C1 segment of cervical spinal cord (tissue), 14 donors: ENCODE data around the gene TNIK.

Source experiments
- DNase-seq, 14 donors: peaks; one replicate each; lab custom pipeline; 2025; lab: John Stamatoyannopoulos, UW

The TNIK gene

DNA sequence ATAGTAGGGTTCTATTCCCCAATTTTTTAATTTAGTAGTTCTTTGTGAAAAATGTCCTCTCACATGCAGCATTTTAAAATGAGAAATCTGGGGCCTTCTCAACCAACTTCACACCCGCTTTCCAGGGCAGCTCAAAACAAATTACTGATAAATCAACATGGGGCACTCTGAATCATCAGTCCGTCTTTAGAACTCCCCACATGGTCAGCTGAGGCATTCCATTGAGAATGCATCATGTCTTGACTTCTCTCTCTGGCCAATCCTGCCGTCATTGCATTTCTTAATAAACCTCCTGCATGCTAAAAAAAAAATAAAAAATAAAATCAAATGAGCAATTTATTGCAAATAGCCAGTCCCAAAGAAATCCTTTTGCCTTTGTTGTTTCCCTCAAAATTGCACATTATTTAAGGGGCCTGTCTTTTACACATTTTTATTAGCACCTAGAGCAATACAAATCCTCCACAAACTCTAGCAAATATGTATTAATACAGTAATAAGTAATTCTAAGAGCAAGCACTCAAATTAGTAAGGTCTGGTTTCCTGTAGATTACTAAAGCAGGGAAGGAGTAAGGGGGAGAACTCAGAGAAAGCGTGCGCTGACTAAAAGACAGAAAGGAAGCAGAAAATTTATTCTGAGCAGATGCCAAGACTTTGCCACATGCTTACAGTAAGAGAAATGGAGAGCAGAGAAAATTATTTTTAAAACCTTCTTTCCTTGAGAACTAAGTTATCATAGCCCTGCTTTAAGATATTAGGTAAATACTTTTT, 175.7 kb downstream of the TNIK start:
- peak in 1 of 14 donors; percentile 4 for DNase-seq

DNA sequence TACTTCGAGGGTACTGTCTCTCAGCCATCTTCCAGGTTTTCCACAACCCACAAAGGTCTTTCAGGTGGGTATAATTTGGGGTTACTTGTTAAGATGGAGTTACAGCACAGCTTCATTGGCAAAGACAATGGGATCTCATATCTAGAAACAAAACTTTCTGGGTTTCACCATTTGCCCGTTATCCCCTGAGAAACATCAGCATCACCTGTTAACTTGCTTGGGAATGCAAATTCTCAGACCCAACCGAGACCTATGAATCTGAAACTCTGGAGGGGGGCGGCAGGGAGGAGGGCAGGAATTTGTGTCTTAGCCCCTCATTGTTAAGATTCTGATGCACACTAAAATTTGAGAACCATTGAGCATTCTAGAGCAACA, 176.4 kb downstream of the TNIK start:
- no peak for DNase-seq

- peak in 5 of 14 donors; percentile 5 to 49 (median 12) for DNase-seq
Measured at GRCh38 chr3:171283183-171283847, 176.9 kb downstream of the TNIK start.

- DNase-seq = peak in 1 of 14 donors; percentile 17
Measured at GRCh38 chr3:171282041-171282440, 178.2 kb downstream of the TNIK start.

- no peak for DNase-seq
Measured at GRCh38 chr3:171281256-171281992, 178.8 kb downstream of the TNIK start.

DNA sequence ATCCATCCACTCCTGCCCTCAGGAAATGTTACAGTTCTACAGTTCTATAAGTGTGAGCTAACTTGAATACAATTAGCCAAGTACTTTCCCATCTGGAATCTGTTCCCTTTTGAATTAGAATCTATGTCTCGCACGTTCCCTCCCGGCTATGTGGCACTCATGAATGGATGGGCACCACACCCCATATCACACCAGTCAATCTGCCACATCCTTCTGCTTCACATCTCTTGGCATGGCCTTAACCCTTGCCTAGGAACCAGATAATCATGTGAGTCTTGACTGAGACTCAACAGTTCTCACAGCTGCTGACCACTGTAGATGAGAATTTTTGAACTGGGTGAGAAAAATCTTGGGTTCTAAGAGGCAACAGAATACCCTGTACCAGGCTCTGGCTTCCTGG, 180.2 kb downstream of the TNIK start:
- no peak for DNase-seq

GRCh38 chr3:171278299-171278590, 182.0 kb downstream of the TNIK start:
- DNase-seq = no peak

DNA sequence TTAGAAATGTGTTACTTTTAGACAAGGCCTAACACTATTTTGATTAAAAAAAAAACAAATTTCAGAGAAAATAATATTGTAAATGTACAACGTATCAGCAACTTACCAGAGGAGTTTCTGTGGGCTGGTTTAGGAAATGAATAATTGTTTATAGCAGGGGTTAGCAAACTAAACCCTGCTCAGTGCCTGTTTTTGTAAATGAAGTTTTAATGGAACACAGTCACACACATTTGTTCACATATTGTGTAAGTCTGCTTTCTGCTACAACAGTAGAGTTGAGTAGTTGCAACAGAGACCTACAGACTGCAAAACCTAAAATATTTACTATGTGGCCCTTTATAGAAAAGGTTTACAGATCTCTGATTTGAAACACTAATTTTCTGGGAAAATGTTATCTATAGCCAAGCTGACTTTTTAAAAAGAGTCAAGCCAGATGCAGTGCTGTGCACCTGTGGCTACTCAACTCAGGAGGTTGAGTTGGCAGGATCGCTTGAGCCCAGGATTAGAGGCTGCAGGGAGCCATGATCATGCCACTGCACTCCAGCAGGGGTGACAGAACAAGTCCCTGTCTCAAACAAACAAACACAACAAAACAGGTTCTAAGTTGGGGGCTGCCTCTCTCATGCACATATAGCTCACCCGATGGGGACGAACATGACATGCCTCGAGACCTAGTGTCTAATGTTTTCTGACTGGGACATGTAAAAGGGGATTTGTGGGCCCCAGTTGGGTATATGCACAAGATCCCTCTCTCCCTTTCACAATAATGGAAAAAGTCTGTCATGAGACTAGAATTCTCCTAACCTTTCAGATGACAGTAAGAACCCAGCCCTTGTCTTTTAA, 182.5 kb downstream of the TNIK start:
- DNase-seq = no peak

DNA sequence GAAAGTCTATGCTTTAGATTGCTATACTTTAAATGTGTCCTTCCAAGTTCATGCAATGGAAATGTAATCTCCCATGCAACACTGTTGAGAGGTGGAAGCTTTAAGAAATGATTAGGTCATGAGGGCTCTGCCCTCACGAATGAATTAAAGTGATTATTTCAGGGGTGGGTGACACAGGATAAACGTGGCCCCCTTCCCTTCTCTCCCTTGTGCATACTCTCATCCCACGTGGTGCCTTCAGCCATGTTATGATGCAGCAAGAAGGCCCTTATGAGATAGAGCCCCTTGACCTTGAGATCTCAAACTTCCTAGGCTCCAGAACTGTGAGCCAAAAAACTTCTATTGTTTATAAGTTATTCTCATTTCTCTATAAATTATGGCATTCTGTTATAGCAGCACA, 183.3 kb downstream of the TNIK start:
- no peak for DNase-seq

DNA sequence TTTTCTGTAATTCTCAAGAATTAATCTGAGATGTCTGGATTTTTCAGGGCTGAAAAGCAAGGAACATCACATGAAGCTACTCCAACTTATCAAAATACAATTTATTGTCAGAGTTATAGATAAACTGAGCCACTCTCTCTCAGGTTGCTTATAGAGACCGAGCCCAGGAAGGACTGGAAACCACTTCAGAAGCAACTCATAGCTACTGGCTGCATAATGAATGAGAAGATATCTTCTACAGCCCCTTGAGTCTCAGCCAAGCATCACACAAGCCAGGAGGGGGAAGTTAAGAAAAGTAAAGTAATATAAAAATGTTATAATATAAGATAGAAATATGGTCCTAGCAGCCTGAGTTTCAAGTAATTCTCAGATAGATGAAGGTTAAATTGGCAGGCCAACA, 186.0 kb downstream of the TNIK start:
- DNase-seq = no peak

DNA sequence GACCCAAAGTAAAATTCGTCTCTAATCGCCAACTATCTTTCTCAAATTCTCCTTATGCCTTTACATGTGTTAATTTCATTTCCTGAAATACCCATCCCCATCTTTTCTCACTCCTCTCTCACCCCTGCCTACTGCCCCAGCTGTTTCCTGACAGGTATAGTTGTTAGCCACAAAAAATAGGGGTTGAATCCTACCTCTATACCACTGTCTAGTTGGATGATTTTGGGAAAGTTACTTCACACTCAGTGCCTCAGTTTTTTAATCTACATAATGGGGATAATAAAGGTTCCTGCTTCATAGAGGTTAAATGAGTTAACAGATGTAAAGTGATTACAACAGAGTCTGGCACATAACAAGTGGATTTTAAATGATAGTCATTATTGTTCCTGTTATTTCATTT, 189.7 kb downstream of the TNIK start:
- no peak for DNase-seq

DNA sequence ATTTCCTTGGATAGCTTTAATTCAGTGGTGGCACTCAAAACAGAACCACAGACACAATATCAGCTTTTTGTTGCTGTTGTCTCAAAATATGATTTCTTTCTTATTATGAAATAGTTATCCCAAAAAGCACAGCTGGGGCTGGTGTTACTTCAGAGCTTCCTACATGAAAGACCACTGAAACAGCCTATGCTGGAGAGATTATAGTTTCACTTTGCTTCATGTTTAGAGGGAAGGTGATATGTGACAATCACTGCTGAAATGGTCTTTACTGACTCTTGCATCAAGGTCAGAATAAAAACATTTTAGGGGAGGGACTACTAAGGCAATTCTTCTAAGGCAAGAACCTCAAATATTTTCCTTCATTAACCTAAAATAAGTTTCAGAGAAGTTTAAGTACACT, 190.7 kb downstream of the TNIK start:
- DNase-seq = no peak

GRCh38 chr3:171268677-171269076, 191.5 kb downstream of the TNIK start:
- no peak for DNase-seq

DNA sequence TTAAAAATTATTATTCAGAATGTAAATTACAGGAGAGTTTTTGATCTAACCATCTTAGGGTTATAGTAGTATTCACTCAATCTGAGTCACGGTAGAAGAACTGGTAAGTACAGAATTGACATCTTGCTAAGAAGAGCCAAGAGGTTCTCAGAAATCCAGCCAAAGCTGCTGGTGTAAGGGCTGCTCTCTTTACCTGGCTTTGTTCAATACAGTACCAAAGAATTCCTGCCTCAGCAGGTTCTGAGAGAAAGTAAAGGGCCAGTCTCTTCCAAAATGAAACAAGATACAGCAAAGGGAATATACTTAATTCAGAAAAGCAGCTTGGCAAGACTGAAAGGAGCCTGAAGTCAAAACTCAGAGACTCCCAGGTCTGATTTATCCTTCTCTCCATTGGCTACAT, 193.1 kb downstream of the TNIK start:
- DNase-seq = peak in 1 of 14 donors; percentile 5

- DNase-seq = peak in 1 of 14 donors; percentile 18
Measured at GRCh38 chr3:171266740-171267073, 193.5 kb downstream of the TNIK start.

DNA sequence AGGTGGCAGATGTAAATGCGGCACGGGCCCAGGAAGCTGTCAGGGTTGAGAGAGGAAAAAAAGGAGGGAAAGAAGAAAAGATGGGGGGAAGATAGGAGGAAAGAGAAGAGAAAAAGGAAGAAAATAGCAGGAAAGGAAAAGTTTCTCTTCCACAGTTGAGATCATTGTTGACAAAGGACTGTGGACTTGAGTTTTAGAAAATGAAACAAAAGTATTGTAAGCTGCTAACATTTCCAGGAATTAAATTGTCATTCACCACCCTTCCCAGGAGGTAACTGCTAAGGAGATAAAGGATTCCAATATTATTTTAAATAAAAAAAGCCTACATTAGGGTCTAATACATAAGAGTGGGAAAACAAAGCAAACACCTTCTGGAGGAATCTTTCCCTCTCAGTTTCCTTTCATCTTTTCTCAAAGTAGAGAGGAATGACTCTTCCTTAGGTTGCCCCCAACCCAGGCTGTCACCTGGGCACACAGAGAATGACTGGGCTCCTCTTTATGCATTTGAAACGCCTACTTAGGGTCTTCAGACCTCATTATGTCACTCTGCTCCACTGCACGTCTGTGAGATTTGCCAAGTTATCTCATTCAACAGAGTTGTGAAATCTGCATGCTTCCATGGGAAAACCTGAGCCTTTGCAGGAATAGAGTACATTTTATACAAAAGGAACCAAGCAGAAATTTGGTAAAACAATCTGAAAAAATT, 194.0 kb downstream of the TNIK start:
- no peak for DNase-seq

GRCh38 chr3:171264758-171265157, 195.4 kb downstream of the TNIK start:
- no peak for DNase-seq

- no peak for DNase-seq
Measured at GRCh38 chr3:171262431-171262830, 197.8 kb downstream of the TNIK start.

- DNase-seq = no peak
Measured at GRCh38 chr3:171261487-171261886, 198.7 kb downstream of the TNIK start.

GRCh38 chr3:171260899-171261298, 199.3 kb downstream of the TNIK start:
- DNase-seq = no peak

DNA sequence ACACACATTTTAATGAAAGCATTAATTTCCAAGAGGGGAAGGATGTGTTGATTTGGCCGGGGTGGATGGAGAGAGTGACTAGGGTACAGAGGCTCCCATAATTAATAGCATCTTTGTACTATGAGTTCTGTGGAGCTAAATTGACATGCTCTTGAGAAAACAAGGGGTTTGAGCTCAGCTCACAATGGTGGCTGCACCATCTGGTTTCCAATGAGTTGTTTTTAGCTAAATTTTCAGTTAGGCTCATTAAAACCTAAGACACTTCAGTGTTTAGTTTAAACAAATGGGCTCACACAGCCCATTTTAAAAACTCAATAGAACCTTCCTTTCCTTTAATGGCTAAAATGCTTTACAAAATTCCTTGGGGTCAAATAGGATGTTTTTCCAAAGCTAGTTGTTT, 199.7 kb downstream of the TNIK start:
- peak in 2 of 14 donors; percentile 11 to 13 for DNase-seq
